SK-N-SH treated with all-trans-retinoic acid at 6 μM for 48 hours (cell line): Measurements from ENCODE around the gene PHLDA3.
A peak's percentile ranks its signal among the peaks of the same experiment; 100 is the strongest.

ENCODE experiments used
- ATAC-seq: fragments of 200-7000 bp; cut with Tn5 transposase; 3 replicates; pipeline ENCODE4 v1.9.1; 2020; ENCODE audit warnings: mild to moderate bottlenecking, moderate library complexity
- CSDC2 ChIP-seq: fragments of 250-450 bp; sonication (Bioruptor Pico); IDR thresholded peaks from 2 replicates; pipeline ENCODE4 v1.5.0; 2020; ENCODE audit warnings: mild to moderate bottlenecking, moderate library complexity
- ISL1 ChIP-seq: fragments of 250-450 bp; sonication (Bioruptor Pico); IDR thresholded peaks from 2 replicates; pipeline ENCODE4 v2.1.2; 2022; ENCODE audit warnings: mild to moderate bottlenecking, moderate library complexity
- OSR1 ChIP-seq: fragments of 250-450 bp; sonication (Bioruptor Pico); IDR thresholded peaks from 2 replicates; pipeline ENCODE4 v1.8.0; 2022; ENCODE audit warnings: moderate library complexity, mild to moderate bottlenecking, inconsistent platforms
- PPARA ChIP-seq: fragments of 250-450 bp; sonication (Bioruptor Pico); IDR thresholded peaks from 2 replicates; pipeline ENCODE4 v1.5.0; 2020; ENCODE audit warnings: mild to moderate bottlenecking, borderline replicate concordance
- RARB ChIP-seq: fragments of 250-450 bp; sonication (Bioruptor Pico); IDR thresholded peaks from 2 replicates; pipeline ENCODE4 v1.8.0; 2021; ENCODE audit warnings: mild to moderate bottlenecking, moderate library complexity
- SNAI2 ChIP-seq: fragments of 250-450 bp; sonication (Bioruptor Pico); IDR thresholded peaks from 2 replicates; pipeline ENCODE4 v1.5.0; 2020; ENCODE audit warnings: mild to moderate bottlenecking, moderate library complexity
- TCF4 ChIP-seq: fragments of 250-450 bp; sonication (Bioruptor Pico); IDR thresholded peaks from 2 replicates; pipeline ENCODE4 v1.8.0; 2021; ENCODE audit warnings: mild to moderate bottlenecking, moderate library complexity, borderline replicate concordance
- TOX ChIP-seq: fragments of 250-450 bp; sonication (Bioruptor Pico); IDR thresholded peaks from 2 replicates; pipeline ENCODE4 v1.8.0; 2021; ENCODE audit warnings: mild to moderate bottlenecking, moderate library complexity, borderline replicate concordance
- ZC3H10 ChIP-seq: fragments of 250-450 bp; sonication (Bioruptor Pico); IDR thresholded peaks from 2 replicates; pipeline ENCODE4 v1.5.1; 2021; ENCODE audit warnings: mild to moderate bottlenecking, moderate library complexity
- ZFP3 ChIP-seq: fragments of 250-450 bp; sonication (Bioruptor Pico); IDR thresholded peaks from 2 replicates; pipeline ENCODE4 v1.5.0; 2020; ENCODE audit warnings: mild to moderate bottlenecking, moderate library complexity
- ZNF565 ChIP-seq: fragments of 450-650 bp; formaldehyde crosslinking; conservative IDR thresholded peaks from 2 replicates; pipeline ENCODE4 v1.5.0; 2020; ENCODE audit warnings: low read depth, mild to moderate bottlenecking, moderate library complexity
- ZNF70 ChIP-seq: fragments of 450-650 bp; formaldehyde crosslinking; IDR thresholded peaks from 2 replicates; pipeline ENCODE4 v1.5.0; 2020; ENCODE audit warnings: mild to moderate bottlenecking, moderate library complexity
- TF ChIP-seq, protein P1 (sequence below): fragments of 250-450 bp; sonication (Bioruptor Pico); IDR thresholded peaks from 2 replicates; pipeline ENCODE4 v1.8.0; 2021; ENCODE audit warnings: low read depth, mild to moderate bottlenecking, moderate library complexity, borderline replicate concordance
- TF ChIP-seq, protein P2 (sequence below): fragments of 250-450 bp; sonication (Bioruptor Pico); IDR thresholded peaks from 2 replicates; pipeline ENCODE4 v1.8.0; 2020; ENCODE audit warnings: mild to moderate bottlenecking, moderate library complexity, borderline replicate concordance
- TF ChIP-seq, protein P3 (sequence below): fragments of 250-450 bp; sonication (Bioruptor Pico); IDR thresholded peaks from 2 replicates; pipeline ENCODE4 v1.5.0; 2020; ENCODE audit warnings: mild to moderate bottlenecking, moderate library complexity
- TF ChIP-seq, protein P4 (sequence below): fragments of 250-450 bp; sonication (Bioruptor Pico); IDR thresholded peaks from 2 replicates; pipeline ENCODE4 v1.5.1; 2020; ENCODE audit warnings: low read depth, mild to moderate bottlenecking, moderate library complexity

PHLDA3 gene

DNA sequence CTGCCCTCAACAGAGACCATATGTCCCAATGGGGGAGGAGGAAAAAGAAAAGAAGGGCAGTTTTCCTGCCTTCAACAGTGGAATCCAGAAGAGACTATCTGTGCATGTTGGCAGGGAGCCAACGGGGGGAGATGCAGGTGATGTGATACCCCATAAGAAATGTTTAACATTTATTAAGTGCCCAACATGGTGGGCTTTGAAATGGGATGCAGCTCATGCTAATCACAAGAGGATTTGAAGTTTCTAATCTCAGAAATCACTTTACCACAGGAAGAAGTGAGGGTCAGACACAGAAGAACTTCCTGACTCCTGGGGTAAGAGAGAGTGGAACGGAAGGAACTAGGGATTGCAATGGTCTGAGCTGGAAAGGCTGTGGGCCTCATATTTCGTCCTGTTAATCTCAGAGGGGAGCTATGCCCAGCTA is 21.7 kb upstream of the PHLDA3 start:
- 0 out of 3 replicates have a peak, but pooled peaks have one; percentile 3 for ATAC-seq
- TF ChIP-seq, protein P1, sequence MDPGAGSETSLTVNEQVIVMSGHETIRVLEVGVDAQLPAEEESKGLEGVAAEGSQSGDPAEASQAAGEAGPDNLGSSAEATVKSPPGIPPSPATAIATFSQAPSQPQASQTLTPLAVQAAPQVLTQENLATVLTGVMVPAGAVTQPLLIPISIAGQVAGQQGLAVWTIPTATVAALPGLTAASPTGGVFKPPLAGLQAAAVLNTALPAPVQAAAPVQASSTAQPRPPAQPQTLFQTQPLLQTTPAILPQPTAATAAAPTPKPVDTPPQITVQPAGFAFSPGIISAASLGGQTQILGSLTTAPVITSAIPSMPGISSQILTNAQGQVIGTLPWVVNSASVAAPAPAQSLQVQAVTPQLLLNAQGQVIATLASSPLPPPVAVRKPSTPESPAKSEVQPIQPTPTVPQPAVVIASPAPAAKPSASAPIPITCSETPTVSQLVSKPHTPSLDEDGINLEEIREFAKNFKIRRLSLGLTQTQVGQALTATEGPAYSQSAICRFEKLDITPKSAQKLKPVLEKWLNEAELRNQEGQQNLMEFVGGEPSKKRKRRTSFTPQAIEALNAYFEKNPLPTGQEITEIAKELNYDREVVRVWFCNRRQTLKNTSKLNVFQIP (CRISPR knock-in tag): no peak
- TF ChIP-seq CSDC2 (CRISPR knock-in tag) (no peak), ZNF70 (CRISPR knock-in tag) (no peak), SNAI2 (no peak), ZNF565 (CRISPR knock-in tag) (no peak), ISL1 (no peak)
- TF ChIP-seq, protein P2, sequence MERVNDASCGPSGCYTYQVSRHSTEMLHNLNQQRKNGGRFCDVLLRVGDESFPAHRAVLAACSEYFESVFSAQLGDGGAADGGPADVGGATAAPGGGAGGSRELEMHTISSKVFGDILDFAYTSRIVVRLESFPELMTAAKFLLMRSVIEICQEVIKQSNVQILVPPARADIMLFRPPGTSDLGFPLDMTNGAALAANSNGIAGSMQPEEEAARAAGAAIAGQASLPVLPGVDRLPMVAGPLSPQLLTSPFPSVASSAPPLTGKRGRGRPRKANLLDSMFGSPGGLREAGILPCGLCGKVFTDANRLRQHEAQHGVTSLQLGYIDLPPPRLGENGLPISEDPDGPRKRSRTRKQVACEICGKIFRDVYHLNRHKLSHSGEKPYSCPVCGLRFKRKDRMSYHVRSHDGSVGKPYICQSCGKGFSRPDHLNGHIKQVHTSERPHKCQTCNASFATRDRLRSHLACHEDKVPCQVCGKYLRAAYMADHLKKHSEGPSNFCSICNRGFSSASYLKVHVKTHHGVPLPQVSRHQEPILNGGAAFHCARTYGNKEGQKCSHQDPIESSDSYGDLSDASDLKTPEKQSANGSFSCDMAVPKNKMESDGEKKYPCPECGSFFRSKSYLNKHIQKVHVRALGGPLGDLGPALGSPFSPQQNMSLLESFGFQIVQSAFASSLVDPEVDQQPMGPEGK: no peak

DNA sequence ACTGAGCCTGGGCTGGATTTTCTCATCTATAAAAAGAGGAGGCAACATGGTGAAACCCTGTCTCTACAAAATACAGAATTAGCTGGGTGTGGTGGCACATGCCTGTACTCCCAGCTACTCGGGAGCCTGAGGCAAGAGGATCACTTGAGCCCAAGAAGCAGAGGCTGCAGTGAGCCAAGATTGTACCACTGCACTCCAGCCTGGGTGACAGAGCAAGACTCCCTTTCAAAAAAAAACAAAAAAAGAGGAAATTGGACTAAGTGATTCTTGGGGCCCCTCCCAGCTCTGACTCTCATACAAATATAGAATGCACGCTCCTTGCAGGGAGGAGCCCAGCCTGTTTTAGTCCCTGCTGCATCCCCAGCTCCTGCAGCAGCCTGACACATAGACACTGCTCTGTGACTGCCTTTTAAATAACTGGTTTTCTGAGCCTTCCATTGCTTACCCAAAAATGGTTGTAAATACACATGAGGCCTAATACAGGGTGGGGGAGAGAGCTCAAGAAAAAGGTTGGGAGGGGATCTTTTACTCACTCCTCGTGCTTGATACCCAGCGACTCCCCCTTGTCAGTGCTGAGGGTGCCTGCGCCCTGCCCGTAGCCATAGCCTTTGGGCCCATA is 20.8 kb upstream of the PHLDA3 start:
- TF ChIP-seq, protein P2: no peak
- TF ChIP-seq PPARA (no peak), ZC3H10 (CRISPR knock-in tag) (no peak), TCF4 (CRISPR knock-in tag) (no peak), ZFP3 (no peak), CSDC2 (CRISPR knock-in tag) (no peak)
- TF ChIP-seq, protein P1 (CRISPR knock-in tag): no peak
- TF ChIP-seq, protein P3, sequence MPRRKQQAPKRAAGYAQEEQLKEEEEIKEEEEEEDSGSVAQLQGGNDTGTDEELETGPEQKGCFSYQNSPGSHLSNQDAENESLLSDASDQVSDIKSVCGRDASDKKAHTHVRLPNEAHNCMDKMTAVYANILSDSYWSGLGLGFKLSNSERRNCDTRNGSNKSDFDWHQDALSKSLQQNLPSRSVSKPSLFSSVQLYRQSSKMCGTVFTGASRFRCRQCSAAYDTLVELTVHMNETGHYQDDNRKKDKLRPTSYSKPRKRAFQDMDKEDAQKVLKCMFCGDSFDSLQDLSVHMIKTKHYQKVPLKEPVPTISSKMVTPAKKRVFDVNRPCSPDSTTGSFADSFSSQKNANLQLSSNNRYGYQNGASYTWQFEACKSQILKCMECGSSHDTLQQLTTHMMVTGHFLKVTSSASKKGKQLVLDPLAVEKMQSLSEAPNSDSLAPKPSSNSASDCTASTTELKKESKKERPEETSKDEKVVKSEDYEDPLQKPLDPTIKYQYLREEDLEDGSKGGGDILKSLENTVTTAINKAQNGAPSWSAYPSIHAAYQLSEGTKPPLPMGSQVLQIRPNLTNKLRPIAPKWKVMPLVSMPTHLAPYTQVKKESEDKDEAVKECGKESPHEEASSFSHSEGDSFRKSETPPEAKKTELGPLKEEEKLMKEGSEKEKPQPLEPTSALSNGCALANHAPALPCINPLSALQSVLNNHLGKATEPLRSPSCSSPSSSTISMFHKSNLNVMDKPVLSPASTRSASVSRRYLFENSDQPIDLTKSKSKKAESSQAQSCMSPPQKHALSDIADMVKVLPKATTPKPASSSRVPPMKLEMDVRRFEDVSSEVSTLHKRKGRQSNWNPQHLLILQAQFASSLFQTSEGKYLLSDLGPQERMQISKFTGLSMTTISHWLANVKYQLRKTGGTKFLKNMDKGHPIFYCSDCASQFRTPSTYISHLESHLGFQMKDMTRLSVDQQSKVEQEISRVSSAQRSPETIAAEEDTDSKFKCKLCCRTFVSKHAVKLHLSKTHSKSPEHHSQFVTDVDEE (CRISPR knock-in tag): no peak
- TF ChIP-seq, protein P4, sequence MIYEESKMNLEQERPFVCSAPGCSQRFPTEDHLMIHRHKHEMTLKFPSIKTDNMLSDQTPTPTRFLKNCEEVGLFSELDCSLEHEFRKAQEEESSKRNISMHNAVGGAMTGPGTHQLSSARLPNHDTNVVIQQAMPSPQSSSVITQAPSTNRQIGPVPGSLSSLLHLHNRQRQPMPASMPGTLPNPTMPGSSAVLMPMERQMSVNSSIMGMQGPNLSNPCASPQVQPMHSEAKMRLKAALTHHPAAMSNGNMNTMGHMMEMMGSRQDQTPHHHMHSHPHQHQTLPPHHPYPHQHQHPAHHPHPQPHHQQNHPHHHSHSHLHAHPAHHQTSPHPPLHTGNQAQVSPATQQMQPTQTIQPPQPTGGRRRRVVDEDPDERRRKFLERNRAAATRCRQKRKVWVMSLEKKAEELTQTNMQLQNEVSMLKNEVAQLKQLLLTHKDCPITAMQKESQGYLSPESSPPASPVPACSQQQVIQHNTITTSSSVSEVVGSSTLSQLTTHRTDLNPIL (CRISPR knock-in tag): no peak
- ATAC-seq: peak; percentile 7; the same call in 2 of the 3 replicates

DNA sequence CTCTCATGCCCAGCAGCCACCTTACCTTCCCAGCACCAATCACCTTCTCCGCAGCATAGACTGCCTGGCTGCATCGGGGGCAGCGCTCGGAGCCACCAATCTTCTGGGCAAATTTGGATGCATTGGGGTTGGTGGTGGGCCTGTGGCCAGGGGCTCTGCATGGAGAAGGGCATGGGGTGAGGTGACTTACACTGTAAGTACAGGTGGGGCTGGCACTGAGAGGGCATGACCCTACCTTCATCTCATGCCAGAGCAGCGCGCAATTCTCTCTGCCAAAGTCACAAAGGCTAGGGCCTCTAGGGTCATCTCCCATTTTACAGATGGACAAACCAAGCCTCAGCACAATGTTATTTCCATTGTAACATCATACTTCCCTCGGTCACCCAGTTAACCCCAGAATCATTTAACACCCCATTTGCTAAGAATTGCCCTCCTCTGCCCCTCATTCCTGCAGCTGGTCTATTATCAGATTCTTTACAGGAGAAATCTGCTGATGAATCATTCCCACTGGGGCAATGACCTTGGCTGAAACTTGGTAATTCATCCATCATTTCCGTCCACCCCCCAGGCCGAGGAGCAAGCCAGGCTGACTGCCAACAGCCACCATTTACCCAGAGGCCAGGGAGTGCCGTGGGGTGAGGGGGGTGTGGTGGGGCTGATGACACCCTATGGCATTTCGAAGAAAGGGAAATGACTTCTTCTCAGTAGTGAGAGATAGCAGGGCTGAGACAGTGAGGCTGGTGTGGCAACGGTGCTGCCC is 20.0 kb upstream of the PHLDA3 start:
- TF ChIP-seq, protein P2: peak; percentile 16; the same call in 1 of the 2 replicates
- TF ChIP-seq ZC3H10 (CRISPR knock-in tag): peak; percentile 74; the same call in 1 of the 2 replicates
- no peak for TF ChIP-seq SNAI2
- peak; percentile 78 for TF ChIP-seq TOX (CRISPR knock-in tag)
- TF ChIP-seq RARB (CRISPR knock-in tag): peak; percentile 59; the same call in 1 of the 2 replicates
- TF ChIP-seq OSR1: no peak
- ATAC-seq: peak; percentile 76
